Amniotic epithelial cell (primary cell): ENCODE data around the gene GOSR2.

Experiments used
- DNase-seq: peaks from one replicate; pipeline ENCODE4 v3.0.0-alpha.2; 2010; ENCODE audit warnings: low read depth

The GOSR2 gene

DNA sequence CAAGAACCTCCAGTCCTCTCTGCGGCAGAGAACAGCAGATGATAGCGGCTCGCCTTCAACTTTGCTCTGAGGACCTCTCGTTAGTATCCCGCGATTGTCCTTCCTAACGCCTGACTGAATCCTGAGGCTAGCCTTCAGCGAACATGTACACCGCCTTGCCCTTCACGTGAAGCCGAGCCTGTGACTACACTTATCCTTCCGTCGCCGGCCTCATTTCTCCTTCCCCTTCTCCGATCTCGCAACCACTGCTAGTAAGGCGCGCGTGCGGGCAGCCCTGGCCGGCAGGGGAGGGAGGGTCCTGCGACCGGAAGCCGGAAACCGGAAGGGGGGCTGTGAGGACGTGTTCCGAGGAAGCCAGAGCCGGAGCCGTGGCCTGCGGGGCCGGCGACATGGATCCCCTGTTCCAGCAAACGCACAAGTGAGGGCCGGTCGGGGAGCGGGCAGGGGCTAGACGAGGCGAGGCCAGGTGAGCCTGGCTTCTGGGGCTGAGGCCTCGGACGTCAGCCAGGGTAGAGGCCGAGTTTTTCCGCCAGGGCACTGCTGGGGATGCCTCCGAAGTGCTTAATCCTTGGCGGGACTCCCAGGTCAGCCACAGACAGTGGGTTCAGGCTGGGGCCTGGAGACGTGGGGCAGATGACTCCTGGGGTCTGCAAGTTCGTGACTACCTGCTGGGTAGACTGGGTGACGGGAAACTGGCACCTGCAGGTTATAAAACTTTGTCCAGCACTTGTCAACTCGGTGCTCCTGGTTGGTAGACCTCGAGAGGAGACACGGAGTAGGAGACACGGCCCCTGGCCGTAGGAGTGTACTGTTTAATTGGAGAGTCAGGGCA is at the start of gene GOSR2:
TSS of gene GOSR2 (plus strand) at position 357 of the 832 bp plus-strand sequence. CDS start at position 390, 33 bp downstream.
- peak; percentile 84 for DNase-seq

DNA sequence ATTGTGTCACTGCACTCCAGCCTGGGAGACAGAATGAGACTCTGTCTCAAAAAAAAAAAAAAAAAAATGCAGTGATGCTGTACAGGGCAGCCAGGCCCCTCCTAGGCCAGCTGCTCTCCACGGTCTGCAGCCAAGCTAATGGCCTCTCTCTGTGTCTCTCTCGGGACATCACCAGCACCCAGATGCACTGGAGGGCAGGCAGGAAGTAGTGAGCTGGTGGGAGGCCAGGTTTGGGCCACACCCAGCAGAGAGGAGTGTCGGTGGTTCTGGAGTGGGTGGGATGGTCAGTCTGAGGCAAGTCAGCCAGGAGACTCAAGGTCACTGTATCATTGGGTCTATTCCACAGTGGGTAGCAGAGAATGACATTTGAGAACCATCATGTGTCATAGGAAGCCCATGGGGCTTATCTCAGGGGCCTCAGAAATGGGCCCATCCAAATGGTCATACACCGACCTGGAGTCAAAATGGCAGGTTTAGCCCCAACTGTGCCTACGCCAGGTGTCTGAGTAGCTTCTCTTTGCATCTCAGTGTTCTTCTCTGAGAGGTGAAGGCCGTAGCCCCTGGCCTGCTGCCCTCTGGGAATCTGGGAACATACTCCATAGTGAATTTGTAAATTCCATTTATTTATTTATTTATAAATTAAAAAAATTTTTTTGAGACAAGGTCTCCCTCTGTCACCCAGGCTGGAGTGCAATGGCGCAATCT is 48.9 kb upstream of the GOSR2 start:
- DNase-seq, result no peak

DNA sequence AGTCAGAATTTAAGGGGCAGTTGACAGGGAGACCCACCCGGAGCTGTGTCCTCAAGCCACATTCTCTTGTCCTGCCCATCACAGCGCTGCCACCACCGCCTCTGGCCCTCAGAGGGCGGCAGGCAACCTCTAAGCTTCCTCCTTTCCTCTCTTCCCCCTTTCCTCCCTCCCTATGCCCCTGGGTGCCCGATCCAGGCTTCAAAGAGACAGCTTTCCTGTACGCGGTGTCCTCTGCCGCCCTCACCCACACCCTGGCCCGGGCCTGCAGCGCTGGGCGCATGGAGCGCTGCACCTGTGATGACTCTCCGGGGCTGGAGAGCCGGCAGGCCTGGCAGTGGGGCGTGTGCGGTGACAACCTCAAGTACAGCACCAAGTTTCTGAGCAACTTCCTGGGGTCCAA is 48.1 kb upstream of the GOSR2 start:
- no peak for DNase-seq

DNA sequence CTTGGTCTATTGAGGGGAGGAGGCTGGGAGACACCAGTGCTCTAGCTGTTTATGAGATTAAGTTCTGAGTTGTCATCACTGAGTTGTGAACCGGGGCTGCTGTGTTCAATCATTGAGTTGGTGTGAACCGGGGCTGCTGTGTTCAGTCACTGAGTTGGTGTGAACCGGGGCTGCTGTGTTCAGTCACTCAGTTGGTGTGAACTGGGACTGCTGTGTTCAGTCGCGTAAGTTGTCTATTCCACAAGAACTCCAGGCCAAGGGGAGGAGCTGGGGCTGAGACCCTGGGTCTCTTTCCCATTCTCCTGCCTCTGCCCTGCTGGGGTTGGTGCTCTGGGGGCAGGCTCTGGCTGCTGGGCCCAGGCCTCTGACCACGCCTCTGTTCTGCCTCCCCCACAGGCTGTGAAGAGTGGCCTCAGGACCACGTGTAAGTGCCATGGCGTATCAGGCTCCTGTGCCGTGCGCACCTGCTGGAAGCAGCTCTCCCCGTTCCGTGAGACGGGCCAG is 47.1 kb upstream of the GOSR2 start:
- peak; percentile 6 for DNase-seq

DNA sequence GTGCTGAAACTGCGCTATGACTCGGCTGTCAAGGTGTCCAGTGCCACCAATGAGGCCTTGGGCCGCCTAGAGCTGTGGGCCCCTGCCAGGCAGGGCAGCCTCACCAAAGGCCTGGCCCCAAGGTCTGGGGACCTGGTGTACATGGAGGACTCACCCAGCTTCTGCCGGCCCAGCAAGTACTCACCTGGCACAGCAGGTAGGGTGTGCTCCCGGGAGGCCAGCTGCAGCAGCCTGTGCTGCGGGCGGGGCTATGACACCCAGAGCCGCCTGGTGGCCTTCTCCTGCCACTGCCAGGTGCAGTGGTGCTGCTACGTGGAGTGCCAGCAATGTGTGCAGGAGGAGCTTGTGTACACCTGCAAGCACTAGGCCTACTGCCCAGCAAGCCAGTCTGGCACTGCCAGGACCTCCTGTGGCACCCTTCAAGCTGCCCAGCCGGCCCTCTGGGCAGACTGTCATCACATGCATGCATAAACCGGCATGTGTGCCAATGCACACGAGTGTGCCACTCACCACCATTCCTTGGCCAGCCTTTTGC is 46.5 kb upstream of the GOSR2 start:
- DNase-seq, result no peak

DNA sequence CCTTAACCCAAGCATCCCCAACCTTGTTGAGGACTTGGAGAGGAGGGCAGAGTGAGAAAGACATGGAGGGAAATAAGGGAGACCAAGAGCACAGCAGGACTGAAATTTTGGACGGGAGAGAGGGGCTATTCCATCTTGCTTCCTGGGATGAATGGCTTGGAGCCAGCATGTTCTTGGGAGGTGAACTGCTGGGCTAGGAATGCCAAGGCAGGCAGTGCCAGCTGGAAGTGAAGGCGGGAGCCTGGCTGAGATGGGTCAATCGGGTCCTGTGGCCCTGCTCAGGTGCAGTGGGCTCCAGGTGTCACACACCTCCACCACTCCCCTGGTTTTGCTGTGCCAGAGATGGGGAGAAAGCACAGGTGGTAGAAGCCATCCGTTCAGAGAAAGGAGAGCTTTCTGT is 46.0 kb upstream of the GOSR2 start:
- DNase-seq, result no peak

DNA sequence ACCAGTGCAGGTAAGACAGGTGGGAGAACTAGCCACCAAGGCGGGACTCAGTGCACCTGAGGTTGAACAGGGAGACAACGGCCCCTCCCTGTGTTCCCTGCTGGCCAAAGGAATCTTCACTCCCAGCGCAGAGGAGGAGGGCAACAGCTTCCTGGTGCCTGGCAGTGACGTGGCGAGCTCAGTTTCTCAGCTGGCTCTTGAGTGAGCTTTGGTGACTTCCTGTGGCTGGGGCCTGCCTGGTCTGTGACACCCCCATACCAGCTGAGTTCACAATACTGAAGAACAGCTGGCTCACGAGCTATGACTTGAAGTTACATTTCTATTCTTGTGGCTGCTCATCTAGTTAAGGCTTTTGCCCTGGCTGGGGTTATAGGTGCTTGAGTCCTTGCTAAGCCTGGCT is 45.5 kb upstream of the GOSR2 start:
- DNase-seq, result no peak

DNA sequence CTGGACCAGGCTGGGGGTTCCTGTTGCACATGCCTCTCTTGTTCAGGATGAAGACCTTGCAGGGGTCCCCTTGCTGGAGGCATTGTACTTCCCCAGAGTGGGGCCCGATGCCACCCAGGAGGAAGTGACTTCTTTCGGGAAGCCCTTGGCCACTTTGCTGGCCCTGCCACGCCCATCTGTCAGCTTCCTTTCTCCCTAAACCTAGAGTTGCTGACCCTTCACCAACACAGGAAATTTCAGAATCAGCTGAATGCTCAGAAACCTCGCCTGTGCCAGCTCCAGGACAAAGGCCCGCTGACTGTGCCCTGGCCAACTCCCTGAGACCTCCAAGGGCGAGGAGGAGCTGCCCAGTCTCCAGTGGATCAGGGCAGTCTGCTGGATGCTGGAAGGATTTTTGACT is 44.9 kb upstream of the GOSR2 start:
- no peak for DNase-seq

DNA sequence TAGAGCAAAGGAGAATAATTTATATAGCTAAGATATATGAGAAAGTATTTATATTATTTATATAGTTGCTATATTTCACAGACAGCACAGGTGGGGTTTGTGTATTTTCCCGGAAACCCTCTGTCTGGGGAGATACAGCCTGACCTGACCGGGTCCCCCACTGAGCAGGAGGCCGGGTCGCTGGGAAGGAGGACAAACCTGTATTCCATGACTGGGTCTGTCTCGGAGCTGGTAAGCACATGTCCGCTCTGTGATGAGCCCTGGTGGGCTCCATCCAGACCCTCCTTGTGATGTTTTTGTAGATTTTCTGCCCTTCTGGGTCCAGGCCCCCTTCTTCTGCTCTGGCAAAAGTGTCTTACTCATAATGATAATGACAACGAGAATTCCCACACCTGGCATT is 43.9 kb upstream of the GOSR2 start:
- DNase-seq, result no peak

DNA sequence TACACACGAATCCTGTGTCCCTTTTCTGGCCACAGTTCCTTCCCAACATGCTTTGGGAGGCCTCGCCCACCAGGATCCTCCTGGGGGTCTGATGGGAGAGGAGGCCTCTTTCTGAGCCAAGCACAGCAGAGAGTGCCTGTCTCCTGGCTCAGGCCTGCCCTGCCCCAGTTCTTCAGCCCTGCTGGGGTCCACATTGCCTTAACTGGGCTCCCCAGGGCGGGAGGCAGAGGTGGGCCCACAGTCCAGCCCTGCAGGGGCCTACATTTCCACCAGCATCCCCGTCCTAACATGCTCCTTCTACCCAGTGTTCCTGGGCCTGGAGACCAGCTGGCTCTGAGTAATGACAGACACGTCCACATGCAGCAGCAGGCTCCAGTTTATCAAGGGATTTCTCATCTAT is 41.9 kb upstream of the GOSR2 start:
- no peak for DNase-seq

DNA sequence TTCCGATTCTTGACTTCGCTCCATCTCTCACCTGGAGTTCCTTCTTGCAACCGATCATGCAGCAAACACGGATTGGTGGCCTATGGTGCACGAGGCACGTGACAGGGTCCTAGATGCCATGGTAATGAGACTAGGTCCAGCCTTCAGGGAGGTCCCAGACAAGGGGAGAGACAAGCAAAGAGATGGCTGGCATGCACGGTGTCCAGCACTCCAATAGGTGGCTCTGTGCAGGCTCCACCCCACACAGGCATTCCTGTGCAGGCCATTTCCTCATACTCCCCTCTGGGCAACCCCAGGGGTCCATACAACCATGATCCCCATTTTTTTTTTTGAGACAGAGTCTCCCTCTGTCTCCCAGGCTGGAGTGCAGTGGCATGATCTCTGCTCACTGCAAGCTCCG is 40.3 kb upstream of the GOSR2 start:
- DNase-seq, result no peak

DNA sequence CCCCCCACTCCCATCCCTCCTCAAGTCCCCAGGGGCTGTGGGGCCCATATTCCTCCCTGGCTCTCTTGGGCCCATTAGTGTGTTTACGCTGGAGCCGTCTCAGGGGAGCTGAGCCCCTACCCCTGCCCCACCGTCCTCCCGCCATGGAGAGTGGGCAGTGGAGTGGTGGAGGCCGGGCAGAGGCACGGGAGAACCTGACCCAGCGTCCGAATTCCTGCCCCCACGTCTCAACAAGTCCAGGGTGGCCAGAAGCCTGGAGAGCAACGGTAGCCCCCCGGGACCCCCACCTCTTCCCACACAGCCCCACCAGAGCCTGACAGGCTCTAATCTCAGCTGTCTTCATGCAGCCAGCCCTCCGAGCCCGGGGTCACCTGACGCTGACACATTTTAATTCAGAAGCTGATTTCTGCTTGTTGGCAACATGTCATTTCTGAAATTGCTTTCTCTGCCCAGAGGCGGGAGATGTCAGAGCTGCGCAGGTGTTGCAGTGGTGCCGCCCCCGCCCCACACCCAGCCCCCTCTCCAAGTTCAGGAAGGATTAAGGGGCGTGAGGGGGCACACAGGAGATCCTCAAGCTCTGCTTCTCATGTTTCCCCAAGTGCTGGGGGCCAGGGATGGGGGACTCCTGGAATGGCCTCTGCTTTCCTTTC is 39.0 kb upstream of the GOSR2 start:
- no peak for DNase-seq

DNA sequence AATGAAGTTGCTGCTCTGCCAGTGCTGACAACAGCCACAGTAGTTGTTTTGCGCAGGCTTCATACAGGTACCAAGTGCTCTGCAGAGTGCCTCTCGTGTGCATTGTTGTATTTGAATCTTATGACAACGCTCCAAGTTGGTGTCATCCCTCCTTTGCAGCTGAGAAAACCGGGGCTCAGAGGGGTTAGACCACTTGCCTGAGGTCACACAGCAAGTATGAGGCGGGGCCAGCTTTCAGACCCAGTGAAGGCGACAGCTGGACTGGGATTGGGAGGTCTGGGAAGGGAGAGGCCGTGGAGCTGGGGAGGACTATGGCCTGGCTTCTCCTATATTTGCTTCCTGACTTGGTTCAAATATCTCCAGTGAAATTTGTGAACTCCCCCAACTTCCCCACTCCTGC is 38.4 kb upstream of the GOSR2 start:
- DNase-seq, result no peak

DNA sequence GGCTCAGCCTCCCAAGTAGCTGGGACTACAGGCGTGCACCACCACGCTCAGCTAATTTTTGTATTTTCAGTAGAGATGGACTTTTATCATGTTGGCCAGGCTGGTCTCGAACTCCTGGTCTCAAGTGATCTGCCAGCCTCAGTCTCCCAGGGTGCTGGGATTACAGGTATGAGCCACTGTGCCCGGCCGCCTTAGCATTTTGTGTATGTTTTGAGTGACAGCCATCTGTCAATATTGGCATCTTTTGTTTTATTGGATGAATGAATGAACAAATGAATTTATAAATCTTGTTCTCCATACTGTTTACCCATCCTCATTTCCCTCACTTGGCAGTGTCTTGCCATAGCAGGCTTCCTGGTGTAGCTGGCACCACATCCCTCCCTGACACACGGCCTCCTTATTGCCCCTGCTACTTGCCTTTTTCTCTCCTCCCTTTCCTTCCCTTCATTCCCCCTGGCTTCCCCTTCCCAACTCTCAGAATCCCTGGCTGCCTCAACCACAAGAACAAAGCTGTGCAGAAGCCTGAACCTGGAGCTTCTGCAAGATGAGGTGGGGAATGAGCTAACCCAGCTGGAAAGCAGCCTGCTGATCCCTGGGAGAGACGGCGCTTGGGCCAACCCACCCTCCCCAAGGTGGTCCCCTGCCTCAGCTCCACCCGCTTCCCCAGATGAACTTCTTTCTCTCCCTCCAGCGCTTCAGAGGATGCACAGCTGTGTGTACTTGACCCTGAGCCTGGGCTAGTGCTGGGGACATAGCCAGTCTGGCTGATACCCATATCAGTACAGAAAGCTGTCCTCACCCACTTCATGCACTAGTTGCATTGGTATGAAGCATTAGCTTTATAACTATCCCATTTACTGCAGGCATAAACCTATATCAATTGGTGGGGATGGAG is 37.3 kb upstream of the GOSR2 start:
- DNase-seq, result no peak

DNA sequence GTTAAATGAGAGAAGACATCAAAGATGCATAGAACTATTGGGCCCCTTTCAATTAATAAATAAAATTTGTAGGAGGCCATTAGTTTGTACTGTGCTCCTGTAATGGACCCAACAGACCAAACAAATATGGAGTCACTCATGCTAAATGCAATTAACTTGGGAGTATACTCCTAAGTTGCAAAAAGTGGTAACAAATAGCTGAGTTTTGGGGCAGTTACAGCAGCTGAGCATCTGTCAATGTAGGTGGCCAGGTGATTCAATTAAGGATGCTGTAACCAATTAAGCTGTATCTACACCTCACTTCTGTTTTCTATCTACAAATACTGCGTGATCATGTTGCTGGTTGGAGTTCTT is 36.7 kb upstream of the GOSR2 start:
- no peak for DNase-seq

DNA sequence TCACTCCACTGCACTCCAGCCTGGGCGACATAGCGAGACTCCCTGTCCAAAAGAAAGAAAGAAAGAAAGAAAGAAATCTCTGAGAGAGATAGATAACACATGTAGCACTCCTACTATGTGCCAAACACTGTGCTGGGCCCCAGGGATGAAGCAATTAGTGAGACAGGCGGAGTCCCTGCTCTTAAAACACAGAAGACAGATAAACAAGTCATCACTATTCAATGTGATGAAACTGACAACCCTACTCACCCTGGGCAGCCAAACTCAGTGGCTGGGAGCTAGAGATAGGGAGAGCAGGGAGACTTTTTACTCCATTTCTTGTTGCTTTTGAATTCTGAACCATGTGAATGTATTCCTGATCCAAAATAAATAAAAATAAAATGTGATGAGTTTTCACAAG is 35.2 kb upstream of the GOSR2 start:
- DNase-seq, result no peak

DNA sequence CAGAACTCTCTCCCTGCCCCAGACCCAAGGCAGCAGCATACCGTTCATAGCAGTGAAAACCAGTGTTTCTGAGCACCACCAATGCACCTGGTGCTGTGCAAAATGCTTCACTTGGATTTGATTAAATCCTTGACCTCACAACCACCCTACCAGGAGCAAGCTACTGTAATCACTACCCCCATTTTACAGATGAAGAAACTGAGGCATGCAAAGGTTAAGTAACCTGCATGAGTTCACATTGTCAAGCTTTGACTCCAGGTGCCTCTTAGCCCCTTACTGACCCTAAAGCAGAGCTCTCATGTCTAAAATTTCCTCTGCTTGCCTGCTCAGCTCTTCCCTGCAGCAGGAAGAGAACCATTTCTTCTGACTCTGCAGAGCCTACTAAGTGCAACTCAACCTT is 34.2 kb upstream of the GOSR2 start:
- DNase-seq, result no peak

DNA sequence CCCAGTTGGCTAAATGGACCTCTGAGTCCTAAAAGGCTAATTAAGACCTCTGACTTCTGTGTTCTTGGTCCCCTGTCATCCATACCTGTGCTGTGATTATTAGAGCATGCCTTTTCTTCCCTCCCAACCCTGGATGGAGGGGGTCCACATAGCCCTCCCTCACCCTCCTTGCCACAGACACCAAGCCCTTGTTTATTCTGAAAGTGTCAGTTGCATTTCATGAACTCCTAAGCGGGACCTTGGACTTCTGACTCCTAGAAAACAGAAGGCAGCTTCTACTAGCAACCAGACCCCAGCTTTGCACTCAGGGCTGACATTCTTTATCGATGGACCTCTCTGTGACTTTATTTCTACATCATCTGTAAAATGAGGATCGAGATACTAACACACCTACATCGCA is 33.4 kb upstream of the GOSR2 start:
- DNase-seq, result no peak

DNA sequence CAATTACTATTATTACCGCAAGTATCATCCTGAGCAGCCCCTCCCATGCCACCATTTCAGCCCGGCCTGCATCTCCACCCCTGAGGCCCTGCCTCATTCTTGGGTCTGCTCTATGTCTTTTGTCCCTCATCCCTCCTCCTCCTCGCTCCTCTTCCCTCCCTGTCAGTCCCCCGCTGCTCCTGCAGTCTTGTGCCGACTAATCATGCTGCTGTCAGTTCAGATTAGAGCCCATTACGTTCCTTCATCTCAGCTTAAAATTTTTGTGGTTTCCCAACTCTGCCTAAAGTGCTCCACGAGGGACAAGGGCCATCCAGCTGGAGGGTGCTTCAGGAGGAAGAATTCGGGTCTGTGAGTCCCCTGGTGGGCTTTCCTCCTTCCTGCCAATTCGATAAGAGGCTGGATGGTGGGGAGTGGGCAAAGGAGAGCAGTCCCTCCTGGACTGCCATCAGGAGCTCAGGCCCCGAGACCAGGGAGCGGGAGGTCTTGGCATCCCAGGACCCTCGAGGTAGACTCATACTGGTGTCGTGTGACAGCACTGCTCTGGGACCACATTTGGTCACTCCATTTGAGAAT is 32.9 kb upstream of the GOSR2 start:
- no peak for DNase-seq

DNA sequence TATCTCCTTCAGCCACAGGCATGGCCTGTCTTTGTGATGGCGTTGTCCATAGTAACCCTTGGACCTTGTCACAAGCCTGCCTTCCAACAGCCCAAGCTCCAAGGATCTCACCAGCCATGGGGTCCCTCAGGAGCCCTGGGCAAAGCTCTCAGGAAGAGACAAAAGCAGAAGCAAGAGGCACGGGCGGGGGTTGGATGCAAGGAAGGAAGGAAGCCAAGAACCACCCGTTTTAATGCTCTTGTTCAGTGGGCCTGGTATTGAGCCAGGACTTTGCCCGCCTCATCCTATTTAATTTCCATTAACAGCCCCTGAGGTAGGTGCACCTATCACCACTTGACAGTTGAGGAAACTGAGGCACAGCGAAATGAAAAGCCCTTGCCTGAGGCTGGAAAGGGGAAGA is 32.3 kb upstream of the GOSR2 start:
- DNase-seq, result no peak

DNA sequence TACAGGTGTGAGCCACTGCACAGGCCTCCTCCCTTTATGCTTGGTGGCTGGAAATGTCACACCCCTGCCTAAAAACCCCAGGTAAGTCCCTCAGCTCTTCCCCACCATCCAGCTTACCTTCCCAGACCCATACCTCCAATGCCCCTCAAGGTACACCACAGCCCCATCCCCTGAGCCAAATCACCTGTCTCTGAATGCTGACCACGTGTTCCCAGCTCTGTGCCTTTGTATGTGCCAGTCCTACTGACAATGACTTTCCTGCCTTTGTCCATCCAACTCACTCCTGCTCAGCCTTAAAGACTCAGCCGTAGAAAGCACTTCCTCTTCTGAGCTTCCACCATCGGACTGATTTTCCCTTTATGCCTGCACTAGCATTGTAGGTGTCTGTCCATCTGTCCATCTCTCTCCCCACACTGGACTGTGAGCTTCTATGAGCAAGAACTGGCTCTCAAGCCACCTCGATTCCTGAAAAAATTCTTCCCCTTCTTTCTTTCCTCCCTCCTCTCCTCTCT is 30.7 kb upstream of the GOSR2 start:
- DNase-seq, result no peak
